CD4-positive, CD25-positive, alpha-beta regulatory T cell (primary cell): Measurements from ENCODE around the gene SNED1. TPM values are rescaled to one million over a fixed set of nuclear protein-coding genes. Genes with fewer than 3 reads are reported as not detected.

Experiments used
- ATAC-seq, 2 donors: fragments of 150-1000 bp; cut with Tn5 transposase; one replicate each; pipeline ENCODE4 v1.10.0; 2021; ENCODE audit warnings: low read depth in 2 of 2, moderate number of reproducible peaks in 2 of 2, moderate library complexity in 1 of 2
- DNase-seq, 3 donors: peaks; one replicate each; pipeline versions ENCODE4 v3.0.0 to v3.0.0-alpha.2; 2012 to 2022; ENCODE audit warnings: mixed read lengths in 1 of 3
- H3K27ac ChIP-seq: one replicate; pipeline ENCODE4 v1.7.0; 2013; ENCODE audit warnings: mild to moderate bottlenecking, low read length; ENCODE audit not compliant: insufficient read depth, poor library complexity, severe bottlenecking
- H3K27me3 ChIP-seq: one replicate; pipeline ENCODE4 v1.7.0; 2013; ENCODE audit warnings: low read length; ENCODE audit not compliant: control insufficient read depth, insufficient read depth
- H3K36me3 ChIP-seq: one replicate; pipeline ENCODE4 v1.7.0; 2013; ENCODE audit warnings: mild to moderate bottlenecking, low read length, moderate library complexity; ENCODE audit not compliant: control insufficient read depth, insufficient read depth
- H3K4me1 ChIP-seq: 2 replicates; pipeline ENCODE4 v1.7.0; 2013; ENCODE audit warnings: mild to moderate bottlenecking, low read length; ENCODE audit not compliant: insufficient read depth, control insufficient read depth, poor library complexity, severe bottlenecking
- H3K4me3 ChIP-seq: one replicate; pipeline ENCODE4 v1.7.0; 2013; ENCODE audit warnings: low read depth, mild to moderate bottlenecking, low read length, moderate library complexity
- H3K9me3 ChIP-seq, 2 experiments: 1 replicate in 1 of 2; 2 replicates in 1 of 2; pipeline ENCODE4 v1.7.0; 2013; ENCODE audit warnings: low read length in 2 of 2, mild to moderate bottlenecking in 1 of 2, moderate library complexity in 1 of 2; ENCODE audit not compliant: control insufficient read depth in 2 of 2
- H3K27ac Mint-ChIP-seq, 3 donors: one replicate each; pipeline ENCODE4 v1.8.0; 2020 to 2022; ENCODE audit warnings: mild to moderate bottlenecking in 3 of 3, mixed read lengths in 3 of 3, moderate library complexity in 2 of 3
- H3K27me3 Mint-ChIP-seq: one replicate; pipeline ENCODE4 v1.8.0; 2022; ENCODE audit warnings: mild to moderate bottlenecking, mixed read lengths
- H3K36me3 Mint-ChIP-seq: one replicate; pipeline ENCODE4 v1.8.0; 2020; ENCODE audit warnings: mixed read lengths
- H3K4me1 Mint-ChIP-seq, 4 donors: one replicate each; pipeline ENCODE4 v1.8.0; 2020 to 2022; ENCODE audit warnings: mixed read lengths in 4 of 4, mild to moderate bottlenecking in 1 of 4
- H3K4me3 Mint-ChIP-seq, 4 donors: one replicate each; pipeline ENCODE4 v1.8.0; 2020 to 2022; ENCODE audit warnings: mild to moderate bottlenecking in 4 of 4, mixed read lengths in 4 of 4, moderate library complexity in 3 of 4
- H3K9me3 Mint-ChIP-seq, 7 donors: one replicate each; pipeline ENCODE4 v1.8.0; 2020 to 2022; ENCODE audit warnings: mixed read lengths in 7 of 7, mild to moderate bottlenecking in 3 of 7, moderate library complexity in 2 of 7
- polyA plus RNA-seq, 4 donors: library from polyadenylated mRNA; unstranded; fragments of 300-500 nt; fragmentation: Illumina TruSeq; gene quantifications; one replicate each; pipeline ENCODE4 v1.2.3, GENCODE V29; 2021
- total RNA-seq: library from RNA; stranded (reverse); gene quantifications from one replicate; pipeline ENCODE4 v1.2.3, GENCODE V29; 2022

SNED1 gene
- total and polyA plus RNA-seq, 5 donors from 2014 or later: 1.7 to 170 (median 2.5) TPM

GRCh38 chr2:240963868-240964703 is 34.3 kb upstream of the SNED1 start:
- no peak overlapping the region for H3K4me3 ChIP-seq
- Mint-ChIP-seq H3K9me3 (no peaks in the 10 kb centered on the region), H3K4me3 (no peak overlapping the region), H3K27me3 (no peaks in the 10 kb centered on the region), H3K27ac (peak overlapping the region in 1 of 3 donors; percentile 82), H3K36me3 (no peaks in the 10 kb centered on the region), H3K4me1 (no peaks in the 10 kb centered on the region)
- no peak overlapping the region for H3K27ac ChIP-seq
- H3K4me1 ChIP-seq: no peaks in the 10 kb centered on the region
- DNase-seq (no peak), ATAC-seq (no peak)
- no peaks in the 10 kb centered on the region for H3K36me3 ChIP-seq
- H3K9me3 ChIP-seq: no peaks in the 10 kb centered on the region
- no peaks in the 10 kb centered on the region for H3K27me3 ChIP-seq

- no peaks in the 10 kb centered on the region for H3K4me1 ChIP-seq
- no peaks in the 10 kb centered on the region for H3K36me3 ChIP-seq
- Mint-ChIP-seq H3K9me3 (no peaks in the 10 kb centered on the region), H3K4me1 (no peaks in the 10 kb centered on the region), H3K27ac (no peak overlapping the region), H3K4me3 (no peak overlapping the region), H3K36me3 (no peaks in the 10 kb centered on the region), H3K27me3 (no peaks in the 10 kb centered on the region)
- no peak for ATAC-seq
- no peak overlapping the region for H3K4me3 ChIP-seq
- H3K27me3 ChIP-seq: no peaks in the 10 kb centered on the region
- H3K9me3 ChIP-seq: no peaks in the 10 kb centered on the region
- no peak overlapping the region for H3K27ac ChIP-seq
- no peak for DNase-seq
These were observed 33.6 kb upstream of the SNED1 start for GRCh38 chr2:240964704-240965295.

GRCh38 chr2:240965296-240965904 is 33.0 kb upstream of the SNED1 start:
- H3K27ac Mint-ChIP-seq: no peak overlapping the region
- Histone ChIP-seq H3K4me3 (no peak overlapping the region), H3K27ac (no peak overlapping the region), H3K4me1 (no peaks in the 10 kb centered on the region), H3K27me3 (no peaks in the 10 kb centered on the region), H3K36me3 (no peaks in the 10 kb centered on the region), H3K9me3 (no peaks in the 10 kb centered on the region)
- ATAC-seq (no peak), DNase-seq (no peak)
- H3K27me3 Mint-ChIP-seq: no peaks in the 10 kb centered on the region
- H3K9me3 Mint-ChIP-seq: peaks cover 0 to 2% (median 0%) of the 10 kb centered on the region in 7 donors
- no peak overlapping the region for H3K4me3 Mint-ChIP-seq
- no peaks in the 10 kb centered on the region for H3K36me3 Mint-ChIP-seq
- no peaks in the 10 kb centered on the region for H3K4me1 Mint-ChIP-seq

- H3K4me3 ChIP-seq: no peak overlapping the region
- no peaks in the 10 kb centered on the region for H3K36me3 Mint-ChIP-seq
- no peaks in the 10 kb centered on the region for H3K9me3 ChIP-seq
- no peaks in the 10 kb centered on the region for H3K27me3 Mint-ChIP-seq
- DNase-seq (no peak), ATAC-seq (no peak)
- no peaks in the 10 kb centered on the region for H3K4me1 ChIP-seq
- H3K27me3 ChIP-seq: no peaks in the 10 kb centered on the region
- H3K36me3 ChIP-seq: no peaks in the 10 kb centered on the region
- no peaks in the 10 kb centered on the region for H3K4me1 Mint-ChIP-seq
- no peak overlapping the region for H3K4me3 Mint-ChIP-seq
- no peak overlapping the region for H3K27ac Mint-ChIP-seq
- H3K9me3 Mint-ChIP-seq: peaks cover 0 to 2% (median 0%) of the 10 kb centered on the region in 7 donors
- H3K27ac ChIP-seq: no peak overlapping the region
These were observed 32.4 kb upstream of the SNED1 start for GRCh38 chr2:240965905-240966456.

GRCh38 chr2:240966457-240966905 is 31.9 kb upstream of the SNED1 start:
- Mint-ChIP-seq H3K36me3 (no peaks in the 10 kb centered on the region), H3K27me3 (peaks cover 2% of the 10 kb centered on the region), H3K4me1 (no peaks in the 10 kb centered on the region), H3K9me3 (peaks cover 0 to 2% (median 0%) of the 10 kb centered on the region in 7 donors), H3K4me3 (no peak overlapping the region), H3K27ac (no peak overlapping the region)
- Histone ChIP-seq H3K27me3 (no peaks in the 10 kb centered on the region), H3K9me3 (no peaks in the 10 kb centered on the region), H3K4me1 (no peaks in the 10 kb centered on the region), H3K27ac (no peak overlapping the region), H3K36me3 (no peaks in the 10 kb centered on the region), H3K4me3 (no peak overlapping the region)
- ATAC-seq (no peak), DNase-seq (no peak)

GRCh38 chr2:240966906-240967680 is 31.3 kb upstream of the SNED1 start:
- H3K4me3 ChIP-seq: no peak overlapping the region
- no peaks in the 10 kb centered on the region for H3K9me3 ChIP-seq
- H3K4me3 Mint-ChIP-seq: no peak overlapping the region
- no peak overlapping the region for H3K27ac Mint-ChIP-seq
- DNase-seq (no peak), ATAC-seq (no peak)
- no peaks in the 10 kb centered on the region for H3K4me1 Mint-ChIP-seq
- no peaks in the 10 kb centered on the region for H3K27me3 ChIP-seq
- H3K4me1 ChIP-seq: no peaks in the 10 kb centered on the region
- H3K27me3 Mint-ChIP-seq: peaks cover 5% of the 10 kb centered on the region
- no peak overlapping the region for H3K27ac ChIP-seq
- H3K36me3 ChIP-seq: no peaks in the 10 kb centered on the region
- H3K9me3 Mint-ChIP-seq: peaks cover 0 to 2% (median 0%) of the 10 kb centered on the region in 7 donors
- H3K36me3 Mint-ChIP-seq: no peaks in the 10 kb centered on the region
